GM18505 (cell line): ENCODE data around the gene DCAF7.

Source experiments
- ATAC-seq: cut with Tn5 transposase; IDR thresholded peaks from one replicate; pipeline ENCODE4 v1.9.1; 2021; ENCODE audit not compliant: unreplicated experiment
- POLR2A ChIP-seq: IDR thresholded peaks from 4 replicates; pipeline ENCODE4 v1.6.1; 2011; ENCODE audit warnings: borderline replicate concordance; ENCODE audit not compliant: insufficient read depth, insufficient read length; ENCODE audit errors: extremely low read depth

DCAF7 gene

GRCh38 chr17:63622574-63623390 lies 72.5 kb downstream of the DCAF7 start:
- no peak for TF ChIP-seq POLR2A
- peak; percentile 27 for ATAC-seq

- ATAC-seq, result no peak
- no peak for TF ChIP-seq POLR2A
Measured at GRCh38 chr17:63623786-63624530, 73.7 kb downstream of the DCAF7 start.

- TF ChIP-seq POLR2A, result no peak
- ATAC-seq, result no peak
Measured at GRCh38 chr17:63624531-63624880, 74.2 kb downstream of the DCAF7 start.

GRCh38 chr17:63626551-63627180 lies 76.4 kb downstream of the DCAF7 start:
- no peak for TF ChIP-seq POLR2A
- ATAC-seq, result no peak

- no peak for ATAC-seq
- no peak for TF ChIP-seq POLR2A
Measured at GRCh38 chr17:63629627-63630026, 79.3 kb downstream of the DCAF7 start.

DNA sequence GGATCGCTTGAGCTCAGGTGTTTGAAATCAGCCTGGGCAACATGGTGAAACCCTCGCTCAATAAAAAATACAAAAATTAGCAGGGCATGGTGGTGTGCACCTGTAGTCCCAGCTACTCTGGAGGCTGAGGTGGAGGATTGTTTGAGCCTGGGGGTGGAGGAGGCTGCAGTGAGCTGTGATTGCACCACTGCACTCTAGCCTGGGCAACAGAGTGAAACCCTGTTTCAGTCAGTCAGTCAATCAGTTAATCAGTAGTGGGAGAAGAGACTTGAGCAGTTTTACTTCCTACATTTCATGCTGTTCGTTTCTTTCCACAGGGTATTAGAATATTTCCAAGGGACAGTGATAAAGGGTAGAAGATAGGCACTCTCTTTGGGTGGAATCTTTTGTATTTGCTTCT lies 80.8 kb downstream of the DCAF7 start:
- no peak for TF ChIP-seq POLR2A

GRCh38 chr17:63631626-63632025 lies 81.3 kb downstream of the DCAF7 start:
- no peak for ATAC-seq
- TF ChIP-seq POLR2A, result no peak

More for the DNA sequence above, 80.8 kb downstream of the DCAF7 start:
- ATAC-seq, result no peak

DNA sequence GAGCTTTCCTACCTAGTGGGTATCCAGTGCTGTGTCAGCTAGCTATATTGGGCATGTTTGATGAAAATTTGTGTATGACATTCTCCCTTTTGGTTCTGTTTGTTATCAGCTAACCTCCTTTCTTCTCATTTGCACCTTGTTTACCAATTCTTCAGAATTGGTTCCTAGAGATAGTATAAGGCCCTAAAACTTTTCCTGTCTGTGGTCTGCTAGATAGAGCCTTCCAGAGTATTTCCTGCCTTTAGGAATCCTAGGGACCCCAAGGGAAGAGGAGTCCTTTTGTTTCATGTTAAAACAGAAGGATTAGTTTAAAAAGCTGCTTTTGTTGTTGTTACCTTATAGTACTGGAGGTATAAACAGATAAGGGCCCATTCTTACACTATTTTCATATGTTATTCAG lies 83.5 kb downstream of the DCAF7 start:
- no peak for TF ChIP-seq POLR2A
- no peak for ATAC-seq

- TF ChIP-seq POLR2A, result no peak
- no peak for ATAC-seq
Measured at GRCh38 chr17:63634163-63634562, 83.9 kb downstream of the DCAF7 start.

DNA sequence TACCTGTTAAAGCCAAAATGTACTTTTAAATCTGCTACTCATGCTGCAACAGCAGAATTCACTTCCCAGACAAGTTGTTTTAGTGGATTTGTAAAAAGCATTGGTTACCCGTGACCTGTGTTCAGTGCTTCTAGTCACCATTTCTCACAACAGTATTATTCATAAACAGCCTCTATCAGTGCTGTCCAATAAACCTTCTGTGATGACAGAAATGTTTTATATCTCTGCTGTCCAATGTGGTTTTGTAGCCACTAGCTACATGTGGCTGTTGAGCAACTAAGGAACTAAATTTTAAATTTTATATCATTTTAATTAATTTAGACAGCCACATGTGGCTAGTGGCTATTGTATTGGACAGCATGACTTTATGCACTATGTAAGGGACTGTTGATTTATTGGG lies 84.5 kb downstream of the DCAF7 start:
- TF ChIP-seq POLR2A, result no peak
- ATAC-seq, result no peak

DNA sequence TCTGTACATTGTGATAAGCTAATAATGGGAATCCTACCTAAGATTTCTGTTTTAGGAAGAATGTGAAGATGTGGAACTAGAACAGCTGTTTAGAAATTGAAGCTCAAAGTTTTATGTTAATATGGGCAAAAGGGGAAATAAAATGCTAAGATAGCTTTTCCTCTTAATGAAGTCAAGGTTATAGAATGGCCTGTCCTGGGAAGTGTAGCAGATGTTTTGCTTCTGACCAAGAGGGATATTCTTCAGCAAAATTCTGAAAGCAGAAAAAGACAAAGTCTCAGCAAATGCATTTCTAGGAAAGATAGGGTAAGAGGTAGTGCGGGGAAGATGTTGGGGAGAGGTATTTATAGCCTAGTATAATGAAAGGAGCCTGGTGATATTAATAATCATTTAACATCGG lies 85.0 kb downstream of the DCAF7 start:
- ATAC-seq, result no peak
- TF ChIP-seq POLR2A, result no peak

DNA sequence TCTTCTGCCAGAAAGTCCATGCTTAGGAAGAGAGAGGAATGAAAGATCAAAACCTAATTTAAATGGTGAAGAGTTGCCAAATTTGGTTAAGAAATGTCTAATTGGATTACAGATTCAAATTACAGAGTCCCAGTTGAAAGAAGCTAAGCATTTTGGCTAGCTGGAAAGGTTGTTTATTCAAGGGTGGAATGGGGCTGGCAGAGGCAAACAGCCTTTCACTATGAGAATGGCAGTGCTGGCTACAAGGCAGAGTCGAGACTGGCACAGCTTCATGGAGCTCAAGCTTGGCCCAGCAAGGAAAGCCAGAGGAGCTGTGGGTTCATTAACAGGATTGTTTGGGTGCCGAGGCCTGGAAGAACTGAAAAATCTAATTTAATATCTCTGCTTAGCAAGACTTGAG lies 85.5 kb downstream of the DCAF7 start:
- no peak for TF ChIP-seq POLR2A
- no peak for ATAC-seq

GRCh38 chr17:63639125-63639524 lies 88.8 kb downstream of the DCAF7 start:
- no peak for TF ChIP-seq POLR2A
- no peak for ATAC-seq

GRCh38 chr17:63640038-63640437 lies 89.8 kb downstream of the DCAF7 start:
- ATAC-seq, result no peak
- no peak for TF ChIP-seq POLR2A
